ENCODE results near the gene AURKAIP1. TPM values are rescaled to one million over a fixed set of nuclear protein-coding genes. Genes with fewer than 3 reads are reported as not detected.
A peak's percentile ranks its signal among the peaks of the same experiment; 100 is the strongest.
"Not testable (repeated sequence)": the region's sequence is repeated elsewhere in the genome, so short reads cannot be mapped to it uniquely, and the experiment has no call there.

Gene AURKAIP1
- total RNA-seq, 1 donor from 2014 or later = 83.3 TPM

- DNase-seq (ENCODE audit: low read depth in 2 of 2) = no peak
Observed at GRCh38 chr1:1387098-1388077, 12.4 kb upstream of the AURKAIP1 start.

DNA sequence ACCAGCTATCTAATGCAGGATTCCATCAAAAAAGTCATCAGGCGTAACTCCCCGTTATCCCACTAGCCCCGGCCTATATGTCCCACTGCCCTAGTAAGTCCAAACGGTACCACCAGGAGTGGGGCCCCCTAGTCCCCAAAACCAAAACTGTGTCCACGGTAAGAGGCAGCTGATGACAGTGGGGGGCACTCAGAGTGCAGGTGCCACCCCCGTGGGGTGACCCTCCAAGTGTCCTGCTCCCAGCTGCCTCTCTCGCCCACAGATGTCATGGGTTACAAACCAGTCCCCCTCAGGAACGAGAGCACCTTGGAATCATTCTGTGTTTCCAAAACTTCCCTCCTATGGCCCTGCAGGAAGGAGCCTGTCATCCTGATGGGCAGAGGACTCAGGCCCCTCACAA lies 10.9 kb upstream of the AURKAIP1 start:
- no peak for DNase-seq (ENCODE audit: low read depth in 2 of 2)

DNA sequence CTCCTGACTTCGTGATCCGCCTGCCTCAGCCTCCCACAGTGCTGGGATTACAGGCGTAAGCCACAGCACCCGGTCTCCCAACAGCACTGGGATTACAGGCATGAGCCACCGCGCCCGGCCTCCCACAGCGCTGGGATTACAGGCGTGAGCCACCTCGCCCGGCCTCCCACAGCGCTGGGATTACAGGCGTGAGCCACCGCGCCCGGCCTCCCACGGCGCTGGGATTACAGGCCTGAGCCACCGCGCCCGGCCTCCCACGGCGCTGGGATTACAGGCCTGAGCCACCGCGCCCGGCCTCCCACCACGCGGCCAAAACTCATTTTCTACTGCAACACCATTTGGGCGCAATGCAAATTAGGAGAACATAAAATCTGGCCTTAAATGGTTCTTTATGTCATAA lies 10.3 kb upstream of the AURKAIP1 start:
- not testable (repeated sequence) for DNase-seq (ENCODE audit: low read depth in 2 of 2)

GRCh38 chr1:1381294-1381693 lies 6.3 kb upstream of the AURKAIP1 start:
- DNase-seq (ENCODE audit: low read depth in 2 of 2) = no peak

GRCh38 chr1:1380860-1381259 lies 5.9 kb upstream of the AURKAIP1 start:
- no peak for DNase-seq (ENCODE audit: low read depth in 2 of 2)

GRCh38 chr1:1377540-1378205 lies 2.7 kb upstream of the AURKAIP1 start:
- no peak for DNase-seq (ENCODE audit: low read depth in 2 of 2)

- DNase-seq (ENCODE audit: low read depth in 2 of 2) = no peak
Observed at GRCh38 chr1:1376551-1377226, 1.7 kb upstream of the AURKAIP1 start.

DNA sequence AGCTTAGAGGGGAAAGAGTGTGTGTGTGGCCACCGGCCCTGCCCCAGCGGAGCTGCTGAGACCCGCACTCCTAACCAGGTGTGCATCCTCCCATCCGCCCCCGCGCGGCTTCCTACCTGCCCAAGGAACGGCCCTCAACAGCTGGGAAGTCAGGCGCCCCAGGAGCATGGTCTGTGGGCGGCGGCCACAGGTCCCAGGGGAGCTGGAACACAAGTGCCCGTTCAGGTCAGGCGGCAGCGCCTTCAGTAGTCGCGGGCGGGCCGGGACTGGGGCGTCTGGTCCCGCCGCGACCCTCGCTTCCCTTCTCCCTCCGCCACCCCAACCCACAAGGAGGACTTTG lies 448 bp downstream of the AURKAIP1 start:
- DNase-seq (ENCODE audit: low read depth in 2 of 2) = peak in 1 of 2 donors; percentile 32

- no peak for DNase-seq (ENCODE audit: low read depth in 2 of 2)
Observed at GRCh38 chr1:1373815-1374588, 1.0 kb downstream of the AURKAIP1 start.

DNA sequence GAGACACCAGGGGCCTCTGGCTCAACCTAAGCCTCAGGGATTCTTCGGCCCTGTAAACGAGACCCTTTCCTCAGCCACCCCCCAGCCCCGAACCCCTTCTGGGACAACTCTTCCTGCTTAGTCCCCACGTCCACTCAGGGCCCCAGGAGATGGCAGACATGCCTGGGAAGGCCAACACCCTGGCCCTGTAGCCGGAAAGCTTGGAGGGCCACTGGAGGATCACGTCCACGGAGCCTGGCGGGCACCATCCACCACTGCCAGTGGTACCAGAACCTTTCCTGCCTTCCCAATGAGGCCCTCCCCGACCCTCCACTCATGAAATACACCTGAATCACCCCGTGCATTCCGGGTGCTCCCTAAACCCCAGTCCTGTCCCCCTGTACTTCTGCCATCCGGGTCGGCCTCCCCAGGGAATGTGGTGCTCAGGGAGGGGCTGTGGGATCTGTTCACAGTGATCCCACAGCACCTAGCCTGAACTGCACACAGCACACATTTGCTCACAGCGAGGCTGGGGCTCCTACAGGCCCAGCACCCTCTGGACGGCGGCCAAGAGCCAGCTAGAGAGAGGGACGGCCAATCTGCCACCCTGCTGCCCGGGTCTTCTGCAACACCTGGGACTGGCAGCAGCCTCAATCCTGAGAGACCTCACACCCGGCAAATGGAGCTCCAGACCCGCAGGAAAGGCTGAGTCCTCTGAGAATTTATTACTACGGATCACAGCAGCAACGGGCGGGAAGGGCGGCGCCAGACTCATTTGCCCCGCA lies 1.8 kb downstream of the AURKAIP1 start:
- no peak for DNase-seq (ENCODE audit: low read depth in 2 of 2)

DNA sequence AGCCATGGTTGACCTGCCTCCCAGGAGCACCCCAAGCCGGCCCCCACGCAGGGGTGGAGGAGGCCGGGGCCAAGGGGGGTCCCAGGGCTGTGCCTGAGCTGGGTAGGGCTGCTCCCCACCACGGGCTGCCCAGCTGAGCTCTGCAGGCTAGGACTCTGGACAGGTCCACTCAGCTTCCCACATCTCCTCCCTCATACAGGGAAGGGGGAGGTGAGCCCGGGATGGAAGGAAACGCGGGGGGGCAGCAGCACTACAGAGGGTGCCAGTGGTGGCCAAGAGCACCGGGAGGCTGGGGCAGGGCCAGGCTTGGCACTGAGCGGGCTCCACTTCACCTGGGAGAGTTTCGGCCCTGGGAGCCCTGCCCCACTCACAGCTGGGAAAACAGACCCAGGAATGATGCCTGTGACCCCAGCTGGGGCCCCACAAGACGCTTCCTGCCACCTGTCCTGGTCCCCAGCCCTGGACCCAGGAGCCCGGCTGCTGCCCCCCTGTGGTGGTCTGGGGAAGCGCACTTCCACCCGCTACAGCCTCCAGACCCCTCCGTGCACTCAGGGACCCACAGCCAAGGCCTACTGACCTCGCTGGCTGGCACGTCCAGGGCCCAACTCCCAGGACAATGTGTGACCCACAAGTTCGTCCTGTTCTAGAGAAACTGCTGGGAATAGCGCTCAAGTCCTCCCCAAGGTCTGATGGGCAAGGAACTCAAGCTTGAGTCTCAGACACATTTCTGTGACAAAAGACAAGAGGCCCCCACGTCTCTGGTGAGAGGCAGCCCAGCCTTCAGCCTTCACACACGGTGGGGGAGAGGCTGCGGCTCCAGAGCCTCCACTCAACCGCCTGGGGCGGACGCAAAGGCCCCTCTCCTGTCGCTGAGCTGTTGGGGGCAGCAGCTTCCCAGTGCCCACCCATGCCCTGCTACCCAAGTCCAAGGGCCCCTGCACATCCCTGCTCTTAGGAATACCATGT lies 3.0 kb downstream of the AURKAIP1 start:
- DNase-seq (ENCODE audit: low read depth in 2 of 2) = peak; percentile 18 to 58

DNA sequence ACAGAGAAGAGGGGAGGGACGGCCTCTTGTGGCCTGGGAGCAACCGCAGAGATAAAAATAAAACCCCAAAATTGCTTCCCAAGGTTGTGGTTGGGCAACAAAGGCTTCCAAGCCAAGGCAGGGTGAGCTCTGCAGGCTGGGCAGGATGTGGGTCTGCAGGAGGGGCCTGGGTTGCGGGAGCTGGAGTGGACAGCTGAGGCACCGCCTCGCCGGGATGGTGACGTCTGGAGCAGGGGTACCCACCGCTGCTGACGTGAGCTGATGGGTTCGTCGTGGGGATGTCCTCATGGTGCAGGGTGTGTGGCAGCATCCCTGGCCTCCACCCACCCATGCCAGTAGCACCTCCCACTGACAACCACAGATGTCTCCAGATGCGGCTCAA lies 3.7 kb downstream of the AURKAIP1 start:
- no peak for DNase-seq (ENCODE audit: low read depth in 2 of 2)

- no peak for DNase-seq (ENCODE audit: low read depth in 2 of 2)
Observed at GRCh38 chr1:1370771-1371300, 4.2 kb downstream of the AURKAIP1 start.

DNA sequence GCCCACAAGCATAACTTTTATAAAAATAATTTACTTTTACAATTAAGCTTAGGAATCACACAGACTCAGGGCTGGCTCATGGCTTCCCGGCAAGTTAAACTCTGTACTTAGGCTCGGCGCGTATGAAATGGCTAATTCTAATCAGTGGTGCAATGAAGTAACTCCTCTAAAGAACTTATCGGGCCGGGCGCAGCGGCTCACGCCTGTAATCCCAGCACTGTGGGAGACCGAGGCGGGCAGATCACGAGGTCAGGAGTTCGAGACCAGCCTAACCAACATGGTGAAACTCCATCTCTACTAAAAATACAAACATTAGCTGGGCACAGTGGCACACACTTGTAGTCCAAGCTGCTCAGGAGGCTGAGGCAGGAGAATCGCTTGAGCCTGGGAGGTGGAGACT lies 4.9 kb downstream of the AURKAIP1 start:
- not testable (repeated sequence) for DNase-seq (ENCODE audit: low read depth in 2 of 2)

DNA sequence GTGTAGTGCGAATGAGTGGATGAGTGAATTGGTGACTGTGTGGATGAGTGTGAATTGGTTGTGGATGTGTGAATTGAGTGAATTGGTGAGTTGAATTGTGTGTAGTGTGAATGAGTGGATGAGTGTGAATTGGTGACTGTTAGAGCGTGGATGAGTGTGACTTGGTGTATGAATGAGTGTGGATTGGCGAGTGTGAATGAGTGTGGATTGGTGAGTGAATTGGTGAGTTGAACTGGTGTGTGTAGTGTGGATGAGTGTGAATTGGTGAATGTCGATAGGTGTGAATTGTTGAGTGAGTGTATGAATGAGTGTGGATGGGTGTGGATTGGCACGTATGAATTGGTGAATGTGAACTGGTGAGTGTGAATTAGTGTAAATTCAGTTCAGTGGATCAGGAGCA lies 7.7 kb downstream of the AURKAIP1 start:
- DNase-seq (ENCODE audit: low read depth in 2 of 2) = no peak

DNA sequence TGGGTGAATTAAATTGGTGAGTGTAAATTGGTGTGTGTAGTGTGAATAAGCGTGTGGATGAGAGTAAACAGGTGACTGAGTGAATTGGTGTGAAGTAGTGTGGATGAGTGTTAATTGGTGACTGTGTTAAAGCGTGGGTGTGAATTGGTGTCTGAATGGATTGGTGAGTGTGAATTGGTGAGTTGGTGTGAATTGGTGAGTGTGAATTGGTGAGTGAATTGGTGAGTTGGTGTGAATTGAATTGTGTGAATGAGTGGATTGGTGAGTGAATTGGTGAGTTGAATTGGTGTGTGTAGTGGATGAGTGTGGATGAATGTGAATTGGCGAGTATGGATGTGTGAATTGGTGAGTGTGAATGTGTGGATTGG lies 8.3 kb downstream of the AURKAIP1 start:
- DNase-seq (ENCODE audit: low read depth in 2 of 2) = no peak

- no peak for DNase-seq (ENCODE audit: low read depth in 2 of 2)
Observed at GRCh38 chr1:1365875-1366698, 8.9 kb downstream of the AURKAIP1 start.

GRCh38 chr1:1364266-1364665 lies 10.7 kb downstream of the AURKAIP1 start:
- no peak for DNase-seq (ENCODE audit: low read depth in 2 of 2)
